Activated gamma-delta T cell treated with Interleukin-2 at 50 U/mL for 16 hours (primary cell): ENCODE data around the gene GPR26.

Source experiments
- DNase-seq: peaks from one replicate; pipeline ENCODE4 v3.0.0-alpha.2; 2020

Gene GPR26

GRCh38 chr10:123648595-123648994 is 17.6 kb upstream of the GPR26 start:
- DNase-seq: no peak

GRCh38 chr10:123649676-123650075 is 16.5 kb upstream of the GPR26 start:
- DNase-seq: no peak

- DNase-seq: no peak
These were observed 14.6 kb upstream of the GPR26 start for GRCh38 chr10:123651421-123652047.

- DNase-seq: no peak
These were observed 10.4 kb upstream of the GPR26 start for GRCh38 chr10:123655751-123656150.

- no peak for DNase-seq
These were observed 2.6 kb upstream of the GPR26 start for GRCh38 chr10:123663522-123663921.

- DNase-seq: no peak
These were observed 466 bp upstream of the GPR26 start for GRCh38 chr10:123665491-123666286.

- no peak for DNase-seq
These were observed 3.7 kb downstream of the GPR26 start for GRCh38 chr10:123669886-123670285.

- DNase-seq: no peak
These were observed 7.0 kb downstream of the GPR26 start for GRCh38 chr10:123673198-123673597.

- DNase-seq: no peak
These were observed 8.6 kb downstream of the GPR26 start for GRCh38 chr10:123674741-123675140.

GRCh38 chr10:123675811-123676210 is 9.7 kb downstream of the GPR26 start:
- DNase-seq: no peak

- no peak for DNase-seq
These were observed 11.4 kb downstream of the GPR26 start for GRCh38 chr10:123677556-123677955.

GRCh38 chr10:123678376-123678775 is 12.2 kb downstream of the GPR26 start:
- DNase-seq: no peak

GRCh38 chr10:123681285-123681684 is 15.1 kb downstream of the GPR26 start:
- DNase-seq: no peak

GRCh38 chr10:123682477-123682876 is 16.3 kb downstream of the GPR26 start:
- no peak for DNase-seq

- no peak for DNase-seq
These were observed 17.3 kb downstream of the GPR26 start for GRCh38 chr10:123683459-123683858.

- DNase-seq: no peak
These were observed 17.7 kb downstream of the GPR26 start for GRCh38 chr10:123683865-123684264.

GRCh38 chr10:123685260-123685659 is 19.1 kb downstream of the GPR26 start:
- no peak for DNase-seq

- DNase-seq: no peak
These were observed 21.6 kb downstream of the GPR26 start for GRCh38 chr10:123687758-123688157.

GRCh38 chr10:123689880-123690279 is 23.7 kb downstream of the GPR26 start:
- DNase-seq: no peak

- no peak for DNase-seq
These were observed 37.1 kb downstream of the GPR26 start for GRCh38 chr10:123703195-123703790.

GRCh38 chr10:123704076-123704475 is 37.9 kb downstream of the GPR26 start:
- DNase-seq: no peak

- DNase-seq: no peak
These were observed 38.7 kb downstream of the GPR26 start for GRCh38 chr10:123704812-123705211.

- DNase-seq: no peak
These were observed 40.1 kb downstream of the GPR26 start for GRCh38 chr10:123706236-123706635.

- DNase-seq: no peak
These were observed 49.4 kb downstream of the GPR26 start for GRCh38 chr10:123715546-123715945.
